K562 (cell line): ENCODE measurements around the gene IFT122. TPM values are rescaled to one million over a fixed set of nuclear protein-coding genes. Genes with fewer than 3 reads are reported as not detected.

Source experiments
- ATAC-seq: fragments of 200-7000 bp; cut with Tn5 transposase; 3 replicates; pipeline ENCODE4 v1.9.1; 2020; ENCODE audit warnings: moderate library complexity
- BruUV-seq: library from RNA; stranded (reverse); fragments of 400-500 nt; replicated peaks from 2 replicates; lab custom pipeline; 2021; lab: Mats Ljungman, UMichigan
- CTCF ChIA-PET: fragments of 300-600 bp; formaldehyde crosslinking; extraction: SDS; loops from one replicate; lab custom pipeline; 2021; ENCODE audit warnings: low intra/inter-chr PET ratio; lab: Yijun Ruan, JAX
- POLR2A ChIA-PET: fragments of 300-600, 350-650 bp; sonication (Branson Sonifier 250); formaldehyde crosslinking; extraction: SDS; loops from one replicate; lab custom pipeline; 2021; ENCODE audit warnings: antibody characterized with exemption, inconsistent platforms; lab: Yijun Ruan, JAX
- DNase-seq, 4 experiments: peaks; one replicate each; pipeline versions ENCODE4 v3.0.0 to v3.0.0-alpha.2; 2011 to 2018; ENCODE audit warnings: low spot score in 3 of 4, mixed read lengths in 3 of 4; ENCODE audit errors: extremely low read depth in 1 of 4
- FAIRE-seq: peaks from 2 replicates; lab custom pipeline; 2011; peaks lifted over from hg19 to GRCh38; lab: Jason Lieb, UNC
- H2AFZ ChIP-seq: 2 replicates; pipeline ENCODE4 v1.6.0; 2011; ENCODE audit warnings: low read depth, low read length, control low read depth, inconsistent platforms
- H3K27ac ChIP-seq: fragments of 200-600 bp; 3 replicates; pipeline ENCODE4 v1.8.0; 2011; ENCODE audit warnings: low read depth, mild to moderate bottlenecking, control low read depth, inconsistent platforms, low read length, moderate library complexity, mixed read lengths; ENCODE audit errors: extremely low read depth
- H3K27me3 ChIP-seq, 2 experiments: fragments of 300-600 bp in 1 of 2; 2 replicates in 1 of 2; 3 replicates in 1 of 2; pipeline versions ENCODE4 v1.6.0 to v1.8.0; 2011; ENCODE audit warnings: inconsistent platforms in 2 of 2, low read length in 2 of 2, mild to moderate bottlenecking in 1 of 2, mixed read lengths in 1 of 2, moderate library complexity in 1 of 2; ENCODE audit not compliant: control insufficient read depth in 2 of 2, insufficient read depth in 2 of 2
- H3K36me3 ChIP-seq: fragments of 300-600 bp; 3 replicates; pipeline ENCODE4 v1.8.0; 2011; ENCODE audit warnings: mild to moderate bottlenecking, low read length, inconsistent platforms; ENCODE audit not compliant: control insufficient read depth, insufficient read depth
- H3K4me1 ChIP-seq, 2 experiments: fragments of 200-600 bp in 1 of 2; replicated peaks in 1 of 2; 2 replicates in 1 of 2; 3 replicates in 1 of 2; pipeline versions ENCODE4 v1.5.1 to v1.8.0; 2011; ENCODE audit warnings: inconsistent platforms in 2 of 2, low read length in 2 of 2, mild to moderate bottlenecking in 1 of 2, mixed read lengths in 1 of 2, moderate library complexity in 1 of 2; ENCODE audit not compliant: control insufficient read depth in 2 of 2, insufficient read depth in 2 of 2
- H3K4me2 ChIP-seq: 2 replicates; pipeline ENCODE4 v1.6.1; 2011; ENCODE audit warnings: low read length, control low read depth, inconsistent platforms, mixed read lengths; ENCODE audit not compliant: insufficient read depth
- H3K4me3 ChIP-seq: fragments of 200-600 bp; sonication (generic), shearing (Covaris generic); 2 replicates; pipeline ENCODE4 v1.5.1; 2016; ENCODE audit warnings: control low read depth, inconsistent platforms
- H3K79me2 ChIP-seq: fragments of 200-600 bp; 3 replicates; pipeline ENCODE4 v1.8.0; 2011; ENCODE audit warnings: low read length, inconsistent platforms; ENCODE audit not compliant: control insufficient read depth, insufficient read depth
- H3K9ac ChIP-seq, 2 experiments: 2 replicates each; pipeline versions ENCODE4 v1.6.0 to v1.6.1; 2011; ENCODE audit warnings: low read depth in 2 of 2, low read length in 2 of 2, control low read depth in 1 of 2, inconsistent platforms in 1 of 2, mild to moderate bottlenecking in 1 of 2, mixed read lengths in 1 of 2; ENCODE audit not compliant: insufficient read depth in 1 of 2
- H3K9me1 ChIP-seq: one replicate; pipeline ENCODE4 v1.6.0; 2011; ENCODE audit warnings: inconsistent platforms, mild to moderate bottlenecking, low read length, moderate library complexity; ENCODE audit not compliant: control insufficient read depth, insufficient read depth
- H3K9me3 ChIP-seq: replicated peaks from 2 replicates; pipeline ENCODE4 v1.5.1; 2011; ENCODE audit warnings: low read depth, low read length, inconsistent platforms; ENCODE audit not compliant: control insufficient read depth, insufficient read depth
- H4K20me1 ChIP-seq: replicated peaks from 2 replicates; pipeline ENCODE4 v1.6.1; 2011; ENCODE audit warnings: low read length, inconsistent platforms, mixed read lengths; ENCODE audit not compliant: control insufficient read depth, insufficient read depth
- ATF6 ChIP-seq: sonication (generic); formaldehyde crosslinking; IDR thresholded peaks from 2 replicates; pipeline ENCODE4 v1.4.0; 2020; ENCODE audit warnings: mild to moderate bottlenecking, missing genetic modification reagents
- FIP1L1 ChIP-seq: fragments of 200-400 bp; formaldehyde crosslinking; IDR thresholded peaks from 2 replicates; pipeline ENCODE4 v1.6.1; 2018; ENCODE audit warnings: mild to moderate bottlenecking, low read depth, low read length; ENCODE audit not compliant: poor library complexity, severe bottlenecking
- GTF2F1 ChIP-seq: IDR thresholded peaks from 2 replicates; pipeline ENCODE4 v1.6.1; 2011; ENCODE audit warnings: low read depth, low read length, improper control_type of control experiment
- LARP7 ChIP-seq: fragments of 450-650 bp; IDR thresholded peaks from 2 replicates; pipeline ENCODE4 v1.6.1; 2016
- PPARD ChIP-seq: fragments of 250-450 bp; sonication (Bioruptor Pico); IDR thresholded peaks from 2 replicates; pipeline ENCODE4 v1.8.0; 2022; ENCODE audit warnings: inconsistent platforms, mild to moderate bottlenecking, moderate library complexity
- RFX1 ChIP-seq: fragments of 450-650 bp; IDR thresholded peaks from 2 replicates; pipeline ENCODE4 v1.6.1; 2016; ENCODE audit warnings: mild to moderate bottlenecking, moderate library complexity
- SMARCA5 ChIP-seq: fragments of 450-650 bp; IDR thresholded peaks from 2 replicates; pipeline ENCODE4 v1.6.1; 2016
- SUPT5H ChIP-seq: fragments of 450-650 bp; IDR thresholded peaks from 2 replicates; pipeline ENCODE4 v1.6.1; 2016
- TFAP4 ChIP-seq: sonication (generic); formaldehyde crosslinking; IDR thresholded peaks from 2 replicates; pipeline ENCODE4 v1.8.0; 2022; ENCODE audit warnings: missing genetic modification reagents, mild to moderate bottlenecking, moderate library complexity, borderline replicate concordance
- TFE3 ChIP-seq: fragments of 450-650 bp; formaldehyde crosslinking; IDR thresholded peaks from 2 replicates; pipeline ENCODE4 v1.4.0; 2020; ENCODE audit warnings: mild to moderate bottlenecking, mixed read lengths
- ZNF586 ChIP-seq: fragments of 450-650 bp; formaldehyde crosslinking; conservative IDR thresholded peaks from 2 replicates; pipeline ENCODE4 v1.4.0; 2020; ENCODE audit warnings: mild to moderate bottlenecking, moderate library complexity
- WGBS: fragments of 100-300 bp; shearing (Covaris generic); methylation state at CpG from one replicate; pipeline ENCODE4 v1.1.6; 2016; ENCODE audit warnings: low coverage, mixed read lengths; ENCODE audit not compliant: insufficient coverage; ENCODE audit errors: missing lambda C conversion rate; 5-methylcytosine and 5-hydroxymethylcytosine counted together
- in situ Hi-C: fragments of 300-500 bp; cut with MboI; formaldehyde crosslinking; loops from 4 replicates; pipeline ENCODE4 v1.15.0; 2018; ENCODE audit warnings: inconsistent platforms, mixed read lengths
- intact Hi-C: fragments of 100-400 bp; cut with micrococcal nuclease; formaldehyde crosslinking; loops from 2 replicates; pipeline ENCODE4 v1.14.2; 2022
- polyA plus RNA-seq, 8 experiments: library from polyadenylated mRNA; depleted of rRNA in 4 of 8; stranded (reverse) in 5 of 8; unstranded in 3 of 8; fragments of >200 nt; fragmentation: Nextera tagmentation in 2 of 8; fragmentation: Illumina TruSeq in 1 of 8; extraction: Ambion mirVana in 2 of 8; extraction: Trizol in 1 of 8; gene quantifications; 2 replicates each; pipeline versions ENCODE4 v1.2.1 to v1.2.3, GENCODE V29; 2011 to 2014; ENCODE audit warnings: inconsistent platforms in 1 of 8, missing spikeins in 1 of 8
- total RNA-seq, 7 experiments: library from RNA; depleted of rRNA in 6 of 7; stranded (reverse); fragments of >200 nt in 6 of 7; fragmentation: Illumina TruSeq in 2 of 7; extraction: Trizol in 2 of 7; gene quantifications; 2 replicates each; pipeline versions ENCODE4 v1.2.1 to v1.2.3, GENCODE V29; 2011 to 2021; ENCODE audit warnings: low replicate concordance in 1 of 7

The IFT122 gene
- total and polyA plus RNA-seq, 9 of the 15 experiments (the other 6 are each of a cell fraction or from before 2014, with no cell fraction given) = 2.4 to 11.5 (median 7.7) TPM

- ATAC-seq = no peak
- in situ Hi-C loops = no loop called here
- peak in 2 of 4 experiments; percentile 31 to 37 for DNase-seq
- TF ChIP-seq PPARD (no peak), LARP7 (no peak)
- TF ChIP-seq, all 486 proteins: peak for 0
- Histone ChIP-seq H2AFZ (no peak overlapping the region), H3K4me1 (peaks cover 0 to 39% of the 10 kb centered on the region in 2 experiments; a peak in 3 of 5 replicates), H3K9me3 (no peaks in the 10 kb centered on the region), H4K20me1 (no peaks in the 10 kb centered on the region), H3K9me1 (no peaks in the 10 kb centered on the region), H3K36me3 (peaks cover 29% of the 10 kb centered on the region; the same call in 1 of the 3 replicates), H3K27ac (no peak overlapping the region), H3K79me2 (no peaks in the 10 kb centered on the region), H3K4me3 (no peak overlapping the region), H3K27me3 (no peaks in the 10 kb centered on the region), H3K9ac (0 out of 4 replicates have a peak overlapping the region, but pooled peaks of 1 of the 2 experiments have one; percentile 17), H3K4me2 (no peak overlapping the region)
- 92% methylated on average over 9 of the region's 16 CpGs for WGBS
- POLR2A ChIA-PET = no interaction called here
- CTCF ChIA-PET = no interaction called here
- no peak for FAIRE-seq
- BruUV-seq = no TSS peak
- intact Hi-C loops = no loop called here
Observed at GRCh38 chr3:129560269-129560787, 120.3 kb downstream of the IFT122 start.

- CTCF ChIA-PET = no interaction called here
- TF ChIP-seq FIP1L1 = no peak
- no peak for TF ChIP-seq RFX1
- TF ChIP-seq TFAP4 (CRISPR knock-in tag) = no peak
- TF ChIP-seq SUPT5H = no peak
- no peak for TF ChIP-seq ATF6
- no peak for TF ChIP-seq SMARCA5
- TF ChIP-seq TFE3 = no peak
- TF ChIP-seq GTF2F1 = no peak
- TF ChIP-seq ZNF586 (CRISPR knock-in tag) = no peak
Observed at GRCh38 chr3:129560911-129561594, 121.0 kb downstream of the IFT122 start.

More at GRCh38 chr3:129560911-129561594, 121.0 kb downstream of the IFT122 start:
- ATAC-seq = peak; percentile 62
- Histone ChIP-seq H3K4me3 (no peak overlapping the region), H3K27ac (no peak overlapping the region), H3K9ac (no peak overlapping the region), H3K79me2 (no peaks in the 10 kb centered on the region), H3K4me1 (peaks cover 0 to 35% of the 10 kb centered on the region in 2 experiments; a peak in 3 of 5 replicates), H4K20me1 (no peaks in the 10 kb centered on the region), H3K4me2 (no peak overlapping the region), H3K27me3 (no peaks in the 10 kb centered on the region), H2AFZ (no peak overlapping the region), H3K36me3 (peaks cover 29% of the 10 kb centered on the region; the same call in 1 of the 3 replicates), H3K9me1 (no peaks in the 10 kb centered on the region), H3K9me3 (no peaks in the 10 kb centered on the region)
- POLR2A ChIA-PET = interaction anchor here (0.9 kb wide), 1 partner anchor 11 kb away, joined by 3 read pairs; no protein-coding TSS in a partner anchor
- no peak for DNase-seq
- in situ Hi-C loops = no loop called here
- 86% methylated on average over 4 of the region's 18 CpGs for WGBS
- BruUV-seq = no TSS peak
- no peak for FAIRE-seq
- intact Hi-C loops = no loop called here
